Left lung (tissue), 10 donors: Measurements from ENCODE around the gene KIF3B. TPM values are rescaled to one million over a fixed set of nuclear protein-coding genes. Genes with fewer than 3 reads are reported as not detected.

Experiments used
- ATAC-seq: fragments of 200-7000 bp; cut with Tn5 transposase; one replicate; pipeline ENCODE4 v1.9.1; 2020; ENCODE audit warnings: moderate library complexity
- DNase-seq, 4 donors: peaks; one replicate each; pipeline ENCODE4 v3.0.0-alpha.2; 2013 to 2020
- H3K27ac ChIP-seq, 2 donors: fragments of 200-600 bp; sonication (generic) in 1 of 2; one replicate each; pipeline versions ENCODE4 v1.5.0 to v1.8.0; 2020 to 2021
- H3K27me3 ChIP-seq, 2 donors: fragments of 200-600 bp; sonication (generic) in 1 of 2; one replicate each; pipeline versions ENCODE4 v1.5.0 to v1.8.0; 2020 to 2021
- H3K36me3 ChIP-seq, 2 donors: fragments of 200-600 bp; sonication (generic) in 1 of 2; one replicate each; pipeline versions ENCODE4 v1.5.0 to v1.8.0; 2020 to 2021
- H3K4me1 ChIP-seq, 2 donors: fragments of 200-600 bp; one replicate each; pipeline ENCODE4 v1.8.0; 2021
- H3K4me3 ChIP-seq, 2 donors: fragments of 200-600 bp; sonication (generic) in 1 of 2; one replicate each; pipeline versions ENCODE4 v1.5.0 to v1.8.0; 2020 to 2021; ENCODE audit warnings: mild to moderate bottlenecking in 1 of 2
- H3K9me3 ChIP-seq, 2 donors: fragments of 200-600 bp; sonication (generic) in 1 of 2; one replicate each; pipeline versions ENCODE4 v1.5.0 to v1.8.0; 2020 to 2021
- intact Hi-C, 2 donors: fragments of 100-400 bp; cut with DNase I; formaldehyde crosslinking; loops; one replicate each; pipeline versions ENCODE4 v1.11.2 to v1.14.2; 2022
- polyA plus RNA-seq, 6 donors: library from polyadenylated mRNA; unstranded; fragments of 120-200 nt; gene quantifications; one replicate each; pipeline ENCODE4 v1.2.1, GENCODE V29; 2013; ENCODE audit not compliant: insufficient read length in 6 of 6
- total RNA-seq, 2 donors: library from RNA; stranded (reverse); fragmentation: NEBNext Ultra II Directional; extraction: Animal tissue kit (Norgen Biotek cat#: 25700); gene quantifications; one replicate each; pipeline ENCODE4 v1.2.1, GENCODE V29; 2021
- TF ChIP-seq, protein P1 (sequence below), 2 donors: fragments of 200-600 bp; sonication (generic) in 1 of 2; IDR thresholded peaks; one replicate each; pipeline versions ENCODE4 v1.5.0 to v1.8.0; 2021; ENCODE audit warnings: antibody characterized with exemption in 2 of 2
- donor health status: DM: no; HTN: yes; CAD: no.
- donor health status: DM: no; HTN: no; CAD: no.

KIF3B gene
- total and polyA plus RNA-seq, 8 donors: 22.9 to 34.6 (median 27.6) TPM

DNA sequence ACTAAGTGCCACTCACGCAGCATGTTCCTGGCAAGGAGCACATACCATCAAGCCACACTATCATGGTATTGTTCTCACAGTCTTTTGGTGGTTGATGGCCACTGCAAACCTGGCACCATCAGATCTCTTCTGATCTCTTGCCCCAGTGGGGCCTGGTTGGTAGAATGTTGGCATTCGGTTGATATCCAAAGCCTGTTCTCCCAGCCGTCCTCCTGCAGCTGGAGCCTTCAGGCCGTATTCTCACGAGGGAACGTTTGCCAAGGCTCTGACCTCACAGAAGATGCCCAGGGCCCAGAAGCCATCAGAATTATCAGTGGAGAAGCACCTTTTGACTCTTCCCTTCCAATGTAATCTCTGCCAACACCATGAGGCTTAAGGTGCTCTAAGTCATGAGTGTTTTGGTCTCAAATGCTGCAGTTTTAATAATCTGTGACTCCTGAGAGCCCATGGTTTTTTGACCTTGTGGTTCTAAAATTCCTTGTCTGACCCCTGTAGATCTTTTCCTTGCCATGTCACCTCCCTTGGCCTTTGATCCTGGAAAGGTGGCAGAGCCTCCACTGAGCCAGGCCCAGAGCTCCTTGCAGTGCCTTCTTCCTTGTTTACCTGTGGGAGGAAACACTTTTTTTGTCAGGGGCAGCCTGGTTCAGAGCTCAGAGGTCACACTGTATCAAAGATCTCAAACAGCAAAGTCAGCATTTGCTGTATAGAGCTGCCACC lies 42.0 kb upstream of the KIF3B start:
- ATAC-seq: no peak
- Histone ChIP-seq H3K9me3 (no peaks in the 10 kb centered on the region), H3K4me1 (peaks cover 0 to 41% of the 10 kb centered on the region in 2 donors), H3K36me3 (peaks cover 0 to 68% of the 10 kb centered on the region in 2 donors), H3K4me3 (no peak overlapping the region), H3K27ac (no peak overlapping the region), H3K27me3 (no peaks in the 10 kb centered on the region)
- intact Hi-C loops: no loop called here
- DNase-seq: no peak
- TF ChIP-seq, protein P1, sequence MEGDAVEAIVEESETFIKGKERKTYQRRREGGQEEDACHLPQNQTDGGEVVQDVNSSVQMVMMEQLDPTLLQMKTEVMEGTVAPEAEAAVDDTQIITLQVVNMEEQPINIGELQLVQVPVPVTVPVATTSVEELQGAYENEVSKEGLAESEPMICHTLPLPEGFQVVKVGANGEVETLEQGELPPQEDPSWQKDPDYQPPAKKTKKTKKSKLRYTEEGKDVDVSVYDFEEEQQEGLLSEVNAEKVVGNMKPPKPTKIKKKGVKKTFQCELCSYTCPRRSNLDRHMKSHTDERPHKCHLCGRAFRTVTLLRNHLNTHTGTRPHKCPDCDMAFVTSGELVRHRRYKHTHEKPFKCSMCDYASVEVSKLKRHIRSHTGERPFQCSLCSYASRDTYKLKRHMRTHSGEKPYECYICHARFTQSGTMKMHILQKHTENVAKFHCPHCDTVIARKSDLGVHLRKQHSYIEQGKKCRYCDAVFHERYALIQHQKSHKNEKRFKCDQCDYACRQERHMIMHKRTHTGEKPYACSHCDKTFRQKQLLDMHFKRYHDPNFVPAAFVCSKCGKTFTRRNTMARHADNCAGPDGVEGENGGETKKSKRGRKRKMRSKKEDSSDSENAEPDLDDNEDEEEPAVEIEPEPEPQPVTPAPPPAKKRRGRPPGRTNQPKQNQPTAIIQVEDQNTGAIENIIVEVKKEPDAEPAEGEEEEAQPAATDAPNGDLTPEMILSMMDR (IDR thresholded peaks at IDR 0.05): no peak

DNA sequence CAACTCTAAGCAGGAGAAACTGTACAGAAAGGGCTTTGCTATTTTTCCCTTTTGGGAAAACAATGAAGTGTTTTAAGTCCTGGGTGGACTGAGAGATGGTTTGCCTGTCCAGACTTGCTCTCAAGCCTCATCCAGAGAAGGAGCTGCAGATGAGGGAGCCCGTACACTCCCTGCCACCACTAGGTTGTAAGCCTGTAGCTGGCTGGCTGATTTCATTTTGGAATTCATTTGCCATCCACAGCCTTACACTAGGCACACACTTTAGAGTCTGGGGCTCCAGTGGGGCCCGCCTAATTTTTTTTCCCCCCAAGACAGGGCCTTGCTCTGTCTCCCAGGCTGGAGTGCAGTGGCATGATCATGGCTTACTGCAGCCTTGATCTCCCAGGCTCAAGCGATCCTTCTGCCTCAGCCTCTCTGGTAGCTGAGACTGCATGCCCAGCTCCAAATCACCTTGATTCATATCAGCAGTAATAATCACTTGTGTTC lies 41.4 kb upstream of the KIF3B start:
- DNase-seq (no peak), ATAC-seq (no peak)
- Histone ChIP-seq H3K27ac (no peak overlapping the region), H3K36me3 (peaks cover 0 to 61% of the 10 kb centered on the region in 2 donors), H3K9me3 (no peaks in the 10 kb centered on the region), H3K4me1 (peaks cover 0 to 41% of the 10 kb centered on the region in 2 donors), H3K27me3 (no peaks in the 10 kb centered on the region), H3K4me3 (no peak overlapping the region)
- TF ChIP-seq, protein P1 (IDR thresholded peaks at IDR 0.05): no peak
- intact Hi-C loops: no loop called here

DNA sequence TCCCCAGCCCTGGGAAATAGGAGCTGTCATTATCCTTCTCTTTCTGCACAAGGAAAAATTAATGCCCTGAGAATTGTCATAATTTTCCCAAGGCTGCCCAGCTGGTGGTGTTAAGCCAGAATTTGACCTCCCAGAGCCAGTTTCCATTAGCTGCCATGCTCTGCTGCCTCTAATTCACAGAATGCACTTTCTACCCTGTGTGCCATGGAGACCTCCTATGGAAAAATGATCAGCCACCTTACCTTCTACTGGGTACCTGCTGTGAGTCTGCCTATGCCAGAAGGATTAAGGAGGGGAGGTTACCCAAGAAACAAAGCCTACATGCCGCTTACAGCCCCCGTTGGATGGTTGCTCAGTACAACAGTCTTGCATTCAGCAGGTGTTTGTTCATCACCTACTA lies 40.6 kb upstream of the KIF3B start:
- no peak for ATAC-seq
- intact Hi-C loops: no loop called here
- H3K27ac ChIP-seq: no peak overlapping the region

DNA sequence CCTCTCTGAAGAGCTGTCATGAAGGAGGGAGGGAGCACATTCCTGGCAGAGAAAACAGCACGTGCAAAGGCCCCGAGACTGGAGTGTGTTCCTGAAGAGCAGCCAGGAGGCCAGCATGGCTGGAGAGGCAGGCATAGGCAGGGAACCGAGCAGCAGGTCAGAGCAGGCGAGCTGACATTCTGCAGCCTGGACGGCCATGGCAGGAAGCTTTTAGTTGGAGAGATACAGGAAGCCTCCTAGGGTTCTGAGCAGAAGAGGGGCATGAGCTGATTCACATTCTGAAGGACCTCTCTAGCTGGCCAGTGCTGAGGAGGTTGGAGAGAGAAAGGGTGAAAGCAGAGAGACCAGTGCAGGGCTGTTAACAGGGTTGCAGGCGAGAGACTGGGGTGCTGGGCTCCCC lies 40.0 kb upstream of the KIF3B start:
- peak in 1 of 4 donors; percentile 43 for DNase-seq
- intact Hi-C loops: no loop called here
- Histone ChIP-seq H3K36me3 (peaks cover 0 to 48% of the 10 kb centered on the region in 2 donors), H3K9me3 (no peaks in the 10 kb centered on the region), H3K4me3 (no peak overlapping the region), H3K27ac (no peak overlapping the region), H3K4me1 (peaks cover 0 to 28% of the 10 kb centered on the region in 2 donors), H3K27me3 (no peaks in the 10 kb centered on the region)
- no peak for ATAC-seq
- TF ChIP-seq, protein P1 (IDR thresholded peaks at IDR 0.05): no peak

More for the DNA sequence above, 40.6 kb upstream of the KIF3B start:
- Histone ChIP-seq H3K9me3 (no peaks in the 10 kb centered on the region), H3K27me3 (no peaks in the 10 kb centered on the region), H3K36me3 (peaks cover 0 to 54% of the 10 kb centered on the region in 2 donors), H3K4me3 (no peak overlapping the region), H3K4me1 (peaks cover 0 to 34% of the 10 kb centered on the region in 2 donors)
- DNase-seq: no peak
- TF ChIP-seq, protein P1 (IDR thresholded peaks at IDR 0.05): no peak

DNA sequence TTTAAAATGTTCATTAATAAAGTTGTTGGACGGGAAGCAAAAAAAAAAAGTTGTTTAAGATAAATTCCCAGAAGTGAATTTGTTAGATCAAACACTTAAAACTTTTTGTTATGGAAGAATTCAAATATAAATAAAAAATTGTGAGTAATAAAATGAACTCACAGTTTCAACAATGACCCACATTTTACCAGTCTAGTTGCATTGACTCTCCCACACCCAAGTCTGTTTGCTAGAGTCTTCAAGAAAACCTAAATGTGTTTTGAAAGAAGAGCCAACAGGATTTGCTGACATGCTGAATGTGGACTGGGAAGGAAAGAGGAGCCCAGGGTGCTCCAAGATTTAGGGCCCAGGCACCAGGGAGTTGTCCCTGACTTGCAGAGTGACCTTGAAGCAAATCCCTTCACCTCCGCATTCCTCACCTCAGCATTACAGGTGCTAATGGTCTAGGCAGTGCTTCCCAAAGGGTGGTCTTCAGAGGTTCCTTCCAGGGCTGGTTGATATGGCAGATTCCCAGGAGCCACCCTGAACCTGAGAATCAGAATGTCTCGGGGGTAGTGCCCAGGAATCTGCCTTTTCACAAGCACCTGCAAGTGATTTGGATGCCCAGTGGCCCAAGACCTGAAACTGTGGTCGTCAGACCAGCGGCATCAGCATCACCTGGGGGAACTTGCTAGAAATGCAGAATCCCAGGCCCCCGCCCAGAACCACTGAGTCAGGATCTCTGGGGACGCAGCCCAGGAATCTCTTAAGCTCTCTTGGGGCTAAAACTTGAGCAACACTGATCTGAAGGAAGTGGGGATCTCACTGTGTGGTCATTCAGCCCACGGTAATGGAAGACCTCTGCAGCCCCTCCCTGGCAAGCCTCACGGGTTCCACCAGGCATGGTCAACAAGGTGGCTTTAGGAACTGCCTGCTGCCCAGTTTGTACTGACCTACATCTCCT lies 38.7 kb upstream of the KIF3B start:
- intact Hi-C loops: no loop called here
- Histone ChIP-seq H3K27ac (no peak overlapping the region), H3K4me1 (peaks cover 0 to 15% of the 10 kb centered on the region in 2 donors), H3K4me3 (no peak overlapping the region), H3K27me3 (no peaks in the 10 kb centered on the region), H3K36me3 (peaks cover 0 to 35% of the 10 kb centered on the region in 2 donors), H3K9me3 (no peaks in the 10 kb centered on the region)
- no peak for DNase-seq
- TF ChIP-seq, protein P1 (IDR thresholded peaks at IDR 0.05): no peak
- no peak for ATAC-seq
